GM23248 (cell line): Measurements from ENCODE around the gene ESRRB. TPM values are rescaled to one million over a fixed set of nuclear protein-coding genes. Genes with fewer than 3 reads are reported as not detected.

Source experiments
- DNase-seq: peaks from one replicate; pipeline ENCODE4 v3.0.0-alpha.2; 2015
- H2AFZ ChIP-seq: fragments of 200-600 bp; sonication (generic); 2 replicates; pipeline ENCODE4 v1.6.1; 2016; ENCODE audit warnings: antibody characterized with exemption
- H3F3A ChIP-seq: fragments of 200-600 bp; sonication (generic); 2 replicates; pipeline ENCODE4 v1.6.1; 2016; ENCODE audit warnings: mild to moderate bottlenecking, antibody characterized with exemption, mixed run types; ENCODE audit not compliant: insufficient read depth
- H3K27ac ChIP-seq: fragments of 200-600 bp; sonication (generic); 2 replicates; pipeline ENCODE4 v1.5.1; 2016; ENCODE audit warnings: mild to moderate bottlenecking
- H3K27me3 ChIP-seq: fragments of 200-600 bp; sonication (generic); replicated peaks from 2 replicates; pipeline ENCODE4 v1.6.1; 2016; ENCODE audit warnings: mild to moderate bottlenecking; ENCODE audit not compliant: insufficient read depth
- H3K36me3 ChIP-seq: fragments of 200-600 bp; sonication (generic); 2 replicates; pipeline ENCODE4 v1.6.1; 2016; ENCODE audit warnings: low read depth, mild to moderate bottlenecking
- H3K4me1 ChIP-seq: fragments of 200-600 bp; sonication (generic); 2 replicates; pipeline ENCODE4 v1.6.1; 2016; ENCODE audit warnings: mild to moderate bottlenecking; ENCODE audit not compliant: insufficient read depth
- H3K4me2 ChIP-seq: fragments of 200-600 bp; sonication (generic); one replicate; pipeline ENCODE4 v1.6.1; 2016; ENCODE audit warnings: mild to moderate bottlenecking; ENCODE audit not compliant: unreplicated experiment
- H3K4me3 ChIP-seq: fragments of 200-600 bp; sonication (generic); 2 replicates; pipeline ENCODE4 v1.5.1; 2016; ENCODE audit warnings: mild to moderate bottlenecking
- H3K79me2 ChIP-seq: fragments of 200-600 bp; sonication (generic); 2 replicates; pipeline ENCODE4 v1.6.1; 2016; ENCODE audit warnings: mild to moderate bottlenecking; ENCODE audit not compliant: insufficient read depth
- H3K9ac ChIP-seq: fragments of 200-600 bp; sonication (generic); 2 replicates; pipeline ENCODE4 v1.6.1; 2016; ENCODE audit warnings: mild to moderate bottlenecking
- H3K9me2 ChIP-seq: fragments of 200-600 bp; sonication (generic); 2 replicates; pipeline ENCODE4 v1.6.1; 2016; ENCODE audit warnings: mixed run types, mild to moderate bottlenecking, moderate library complexity; ENCODE audit not compliant: insufficient read depth
- H3K9me3 ChIP-seq: fragments of 200-600 bp; sonication (generic); one replicate; pipeline ENCODE4 v1.6.1; 2017; ENCODE audit warnings: low read depth
- H4K20me1 ChIP-seq: fragments of 200-600 bp; sonication (generic); 2 replicates; pipeline ENCODE4 v1.6.0; 2016; ENCODE audit not compliant: insufficient read depth
- EZH2 ChIP-seq: fragments of 200-600 bp; sonication (generic); IDR thresholded peaks from 2 replicates; pipeline ENCODE4 v1.6.1; 2018; ENCODE audit warnings: antibody characterized with exemption, mild to moderate bottlenecking; ENCODE audit not compliant: insufficient read depth, poor library complexity, severe bottlenecking
- EZH2phosphoT487 ChIP-seq: fragments of 200-600 bp; sonication (generic); IDR thresholded peaks from 2 replicates; pipeline ENCODE4 v1.6.1; 2018; ENCODE audit warnings: antibody characterized with exemption, moderate library complexity, mild to moderate bottlenecking, low read depth; ENCODE audit not compliant: insufficient read depth
- WGBS, 2 experiments: methylation state at CpG; one replicate each; pipeline ENCODE4 v1.1.6; 2015 to 2017; ENCODE audit warnings: low lambda C conversion rate in 2 of 2, low coverage in 1 of 2; ENCODE audit errors: missing lambda C conversion rate in 2 of 2; 5-methylcytosine and 5-hydroxymethylcytosine counted together
- in situ Hi-C: fragments of 300-500 bp; cut with MboI; formaldehyde crosslinking; loops from 2 replicates; pipeline ENCODE4 v1.15.0; 2020
- polyA plus RNA-seq: library from polyadenylated mRNA; unstranded; fragments of >200 nt; fragmentation: Nextera tagmentation; extraction: Ambion mirVana; gene quantifications from 2 replicates; pipeline ENCODE4 v1.2.1, GENCODE V29; 2016
- total RNA-seq: library from RNA; depleted of rRNA; stranded (reverse); fragments of >200 nt; shearing (Covaris generic); gene quantifications from 2 replicates; pipeline ENCODE4 v1.2.3, GENCODE V29; 2014

The ESRRB gene
- total and polyA plus RNA-seq, 2 experiments from 2014 or later: not detected

- H2AFZ ChIP-seq: no peak overlapping the region
These were observed 25.3 kb upstream of the ESRRB start for GRCh38 chr14:76350671-76351070.

GRCh38 chr14:76351941-76352340 is 24.0 kb upstream of the ESRRB start:
- Histone ChIP-seq H3K27ac (no peak overlapping the region), H3K4me3 (no peak overlapping the region), H3K9me3 (no peaks in the 10 kb centered on the region), H3K27me3 (peaks cover 4% of the 10 kb centered on the region), H2AFZ (no peak overlapping the region), H3K9ac (no peak overlapping the region), H3K4me2 (no peak overlapping the region), H4K20me1 (no peaks in the 10 kb centered on the region), H3K9me2 (no peaks in the 10 kb centered on the region), H3K36me3 (no peaks in the 10 kb centered on the region), H3K79me2 (no peaks in the 10 kb centered on the region), H3K4me1 (peaks cover 7% of the 10 kb centered on the region; the same call in 1 of the 2 replicates), H3F3A (no peaks in the 10 kb centered on the region)
- in situ Hi-C loops: no loop called here
- TF ChIP-seq EZH2phosphoT487 (no peak), EZH2 (no peak)
- WGBS, 2 experiments: 74 to 75% methylated on average over 5 of the region's 5 CpGs
- DNase-seq: no peak

More at GRCh38 chr14:76350671-76351070, 25.3 kb upstream of the ESRRB start:
- no peak for DNase-seq
- 77 to 86% methylated on average over 5 of the region's 5 CpGs for WGBS, 2 experiments
- H3K36me3 ChIP-seq: no peaks in the 10 kb centered on the region
- in situ Hi-C loops: no loop called here
- no peaks in the 10 kb centered on the region for H3F3A ChIP-seq
- no peak overlapping the region for H3K4me3 ChIP-seq
- H3K9ac ChIP-seq: no peak overlapping the region
- H3K9me2 ChIP-seq: no peaks in the 10 kb centered on the region
- H4K20me1 ChIP-seq: no peaks in the 10 kb centered on the region
- H3K4me2 ChIP-seq: no peak overlapping the region
- TF ChIP-seq EZH2 (no peak), EZH2phosphoT487 (no peak)
- peaks cover 7% of the 10 kb centered on the region; the same call in 1 of the 2 replicates for H3K4me1 ChIP-seq
- H3K27ac ChIP-seq: no peak overlapping the region
- no peaks in the 10 kb centered on the region for H3K79me2 ChIP-seq
- H3K27me3 ChIP-seq: no peaks in the 10 kb centered on the region; the same call in 1 of the 2 replicates
- no peaks in the 10 kb centered on the region for H3K9me3 ChIP-seq

GRCh38 chr14:76352639-76353281 is 23.2 kb upstream of the ESRRB start:
- DNase-seq: peak; percentile 63
- Histone ChIP-seq H3K9me3 (no peaks in the 10 kb centered on the region), H3K4me3 (peak overlapping the region; percentile 54), H2AFZ (peak overlapping the region; percentile 29), H3K4me1 (peaks cover 7% of the 10 kb centered on the region; the same call in 1 of the 2 replicates), H3K36me3 (no peaks in the 10 kb centered on the region), H3F3A (no peaks in the 10 kb centered on the region), H3K9ac (no peak overlapping the region), H3K79me2 (no peaks in the 10 kb centered on the region), H4K20me1 (no peaks in the 10 kb centered on the region), H3K4me2 (no peak overlapping the region), H3K27ac (no peak overlapping the region), H3K9me2 (no peaks in the 10 kb centered on the region), H3K27me3 (peaks cover 4% of the 10 kb centered on the region)
- 4 to 9% methylated on average over 38 to 40 of the region's 40 CpGs for WGBS, 2 experiments
- in situ Hi-C loops: no loop called here
- TF ChIP-seq EZH2 (no peak), EZH2phosphoT487 (no peak)

- Histone ChIP-seq H2AFZ (no peak overlapping the region), H3K27me3 (peaks cover 13% of the 10 kb centered on the region), H3K4me1 (no peaks in the 10 kb centered on the region), H3K9me3 (no peaks in the 10 kb centered on the region), H3K9ac (no peak overlapping the region), H3F3A (no peaks in the 10 kb centered on the region), H3K9me2 (no peaks in the 10 kb centered on the region), H3K4me3 (no peak overlapping the region), H3K36me3 (no peaks in the 10 kb centered on the region), H3K4me2 (no peak overlapping the region), H4K20me1 (no peaks in the 10 kb centered on the region), H3K79me2 (no peaks in the 10 kb centered on the region), H3K27ac (no peak overlapping the region)
- TF ChIP-seq EZH2 (no peak), EZH2phosphoT487 (no peak)
- WGBS, 2 experiments: 63 to 68% methylated on average over 4 of the region's 4 CpGs
- no peak for DNase-seq
- in situ Hi-C loops: no loop called here
These were observed 21.6 kb upstream of the ESRRB start for GRCh38 chr14:76354310-76354709.

GRCh38 chr14:76355771-76356170 is 20.2 kb upstream of the ESRRB start:
- in situ Hi-C loops: no loop called here
- Histone ChIP-seq H3K4me2 (no peak overlapping the region), H3K4me3 (no peak overlapping the region), H3K9ac (no peak overlapping the region), H2AFZ (no peak overlapping the region), H3K9me2 (no peaks in the 10 kb centered on the region), H3K4me1 (no peaks in the 10 kb centered on the region), H3K27me3 (peaks cover 16% of the 10 kb centered on the region), H3K79me2 (no peaks in the 10 kb centered on the region), H4K20me1 (no peaks in the 10 kb centered on the region), H3K36me3 (no peaks in the 10 kb centered on the region), H3K9me3 (no peaks in the 10 kb centered on the region), H3F3A (no peaks in the 10 kb centered on the region), H3K27ac (no peak overlapping the region)
- TF ChIP-seq EZH2 (no peak), EZH2phosphoT487 (no peak)
- 39 to 49% methylated on average over 3 of the region's 3 CpGs for WGBS, 2 experiments
- DNase-seq: no peak
